GM12878 (cell line): ENCODE data around the gene UBASH3A. TPM values are rescaled to one million over a fixed set of nuclear protein-coding genes. Genes with fewer than 3 reads are reported as not detected.

Source experiments
- ATAC-seq: fragments of 200-7000 bp; cut with Tn5 transposase; 3 replicates; pipeline ENCODE4 v1.9.1; 2020; ENCODE audit warnings: mild to moderate bottlenecking, moderate library complexity
- BruUV-seq: library from RNA; stranded (reverse); fragments of 400-500 nt; replicated peaks from 2 replicates; lab custom pipeline; 2021; lab: Mats Ljungman, UMichigan
- CTCF ChIA-PET: fragments of 300-600 bp; sonication (Branson Sonifier 250); formaldehyde crosslinking; extraction: SDS; loops from one replicate; lab custom pipeline; 2021; ENCODE audit warnings: inconsistent platforms; lab: Yijun Ruan, JAX
- POLR2A ChIA-PET: fragments of 350-600 bp; formaldehyde crosslinking; extraction: SDS; loops from one replicate; lab custom pipeline; 2021; ENCODE audit warnings: inconsistent platforms; lab: Charles Lee
- RAD21 ChIA-PET: fragments of 300-600 bp; sonication (Branson Sonifier 250); formaldehyde crosslinking; loops from one replicate; lab custom pipeline; 2023; ENCODE audit warnings: antibody characterized with exemption; ENCODE audit not compliant: unreplicated experiment; lab: Charles Lee
- SMC1A ChIA-PET: fragments of 300-600 bp; sonication (Branson Sonifier 250); formaldehyde crosslinking; loops from one replicate; lab custom pipeline; 2023; ENCODE audit not compliant: unreplicated experiment, uncharacterized antibody; lab: Charles Lee
- DNase-seq: peaks from one replicate; pipeline ENCODE4 v3.0.0-alpha.2; 2011; ENCODE audit warnings: low read depth, low spot score
- FAIRE-seq: peaks from 3 replicates; lab custom pipeline; 2011; peaks lifted over from hg19 to GRCh38; lab: Jason Lieb, UNC
- H2AFZ ChIP-seq: 2 replicates; pipeline ENCODE4 v1.6.0; 2011; ENCODE audit warnings: low read depth, low read length, control low read depth; ENCODE audit not compliant: control insufficient read depth
- H3K27ac ChIP-seq: 2 replicates; pipeline ENCODE4 v1.5.1; 2011; ENCODE audit warnings: control low read depth; ENCODE audit not compliant: control insufficient read depth, insufficient read depth
- H3K27me3 ChIP-seq, 2 experiments: replicated peaks in 1 of 2; 2 replicates each; pipeline versions ENCODE4 v1.6.0 to v1.6.1; 2011; ENCODE audit warnings: low read length in 1 of 2; ENCODE audit not compliant: control insufficient read depth in 2 of 2, insufficient read depth in 2 of 2
- H3K36me3 ChIP-seq, 2 experiments: 2 replicates each; pipeline ENCODE4 v1.5.1; 2011; ENCODE audit warnings: low read length in 1 of 2; ENCODE audit not compliant: control insufficient read depth in 2 of 2, insufficient read depth in 2 of 2
- H3K4me1 ChIP-seq: 2 replicates; pipeline ENCODE4 v1.6.1; 2011; ENCODE audit warnings: mild to moderate bottlenecking, low read length, moderate library complexity, mixed read lengths; ENCODE audit not compliant: control insufficient read depth, insufficient read depth
- H3K4me2 ChIP-seq: 2 replicates; pipeline ENCODE4 v1.6.0; 2011; ENCODE audit warnings: control low read depth; ENCODE audit not compliant: control insufficient read depth, insufficient read depth
- H3K4me3 ChIP-seq: fragments of 200-600 bp; sonication (generic); 2 replicates; pipeline ENCODE4 v1.5.1; 2016
- H3K79me2 ChIP-seq: 2 replicates; pipeline ENCODE4 v1.6.0; 2011; ENCODE audit warnings: low read length; ENCODE audit not compliant: control insufficient read depth, insufficient read depth
- H3K9ac ChIP-seq: 2 replicates; pipeline ENCODE4 v1.8.0; 2011; ENCODE audit warnings: low read length, control low read depth, mixed read lengths; ENCODE audit not compliant: control insufficient read depth, insufficient read depth
- H3K9me3 ChIP-seq: replicated peaks from 3 replicates; pipeline ENCODE4 v1.5.1; 2011; ENCODE audit warnings: mild to moderate bottlenecking, low read length; ENCODE audit not compliant: control insufficient read depth, insufficient read depth
- H4K20me1 ChIP-seq: 2 replicates; pipeline ENCODE4 v1.6.0; 2011; ENCODE audit not compliant: control insufficient read depth, insufficient read depth
- EP300 ChIP-seq, 2 experiments: fragments of 150-350 bp in 1 of 2; IDR thresholded peaks; 2 replicates each; pipeline ENCODE4 v1.6.1; 2011 to 2012; ENCODE audit warnings: low read depth in 2 of 2, low read length in 2 of 2, borderline replicate concordance in 1 of 2, improper control_type of control experiment in 1 of 2, inconsistent platforms in 1 of 2; ENCODE audit not compliant: control insufficient read depth in 1 of 2
- HDAC2 ChIP-seq: fragments of 200-600 bp; sonication (generic); IDR thresholded peaks from 2 replicates; pipeline ENCODE4 v1.6.1; 2017
- NFYB ChIP-seq: IDR thresholded peaks from 2 replicates; pipeline ENCODE4 v1.6.1; 2011; ENCODE audit warnings: low read depth, mild to moderate bottlenecking, low read length, improper control_type of control experiment, moderate library complexity; ENCODE audit not compliant: insufficient read depth
- NRF1 ChIP-seq: conservative IDR thresholded peaks from 2 replicates; pipeline ENCODE4 v1.6.1; 2011; ENCODE audit warnings: mild to moderate bottlenecking, low read depth, low read length, improper control_type of control experiment
- PML ChIP-seq: IDR thresholded peaks from 2 replicates; pipeline ENCODE4 v1.6.1; 2012; ENCODE audit warnings: low read length, inconsistent platforms
- RAD51 ChIP-seq: fragments of 450-650 bp; IDR thresholded peaks from 2 replicates; pipeline ENCODE4 v1.6.1; 2016; ENCODE audit warnings: moderate library complexity, mild to moderate bottlenecking, inconsistent platforms
- WRNIP1 ChIP-seq: IDR thresholded peaks from 2 replicates; pipeline ENCODE4 v1.6.1; 2011; ENCODE audit warnings: low read depth, low read length, improper control_type of control experiment, borderline replicate concordance
- ZNF207 ChIP-seq: fragments of 450-650 bp; IDR thresholded peaks from 2 replicates; pipeline ENCODE4 v1.6.1; 2014; ENCODE audit warnings: antibody characterized with exemption, mild to moderate bottlenecking, borderline replicate concordance
- ZNF217 ChIP-seq: fragments of 450-650 bp; IDR thresholded peaks from 2 replicates; pipeline ENCODE4 v1.6.1; 2017; ENCODE audit warnings: antibody characterized with exemption, mild to moderate bottlenecking
- WGBS: methylation state at CpG from one replicate; pipeline ENCODE4 v1.1.6; 2016; ENCODE audit warnings: low lambda C conversion rate; ENCODE audit not compliant: insufficient replicate concordance, insufficient coverage; ENCODE audit errors: missing lambda C conversion rate; 5-methylcytosine and 5-hydroxymethylcytosine counted together
- in situ Hi-C: fragments of 300-500 bp; cut with MboI; formaldehyde crosslinking; loops from 9 replicates; pipeline ENCODE4 v1.14.3; 2018; ENCODE audit warnings: mixed read lengths
- intact Hi-C: fragments of 100-400 bp; cut with micrococcal nuclease; formaldehyde crosslinking; loops from one replicate; pipeline ENCODE4 v1.14.2; 2022; ENCODE audit not compliant: unreplicated experiment
- polyA plus RNA-seq, 11 experiments: library from polyadenylated mRNA; depleted of rRNA in 4 of 11; unstranded in 6 of 11; stranded (reverse) in 5 of 11; fragments of >200 nt; fragmentation: Nextera tagmentation in 4 of 11; fragmentation: Illumina TruSeq in 1 of 11; extraction: Ambion mirVana in 4 of 11; extraction: Trizol in 1 of 11; gene quantifications; 1 replicate in 1 of 11; 2 replicates in 10 of 11; pipeline versions ENCODE4 v1.2.1 to v1.2.3, GENCODE V29; 2011 to 2016; ENCODE audit warnings: inconsistent platforms in 2 of 11, missing spikeins in 2 of 11, low read depth in 1 of 11
- total RNA-seq, 4 experiments: library from RNA; depleted of rRNA in 3 of 4; stranded (reverse); fragments of >200 nt in 3 of 4; fragmentation: Illumina TruSeq in 1 of 4; extraction: Trizol in 1 of 4; gene quantifications; 2 replicates each; pipeline versions ENCODE4 v1.2.1 to v1.2.3, GENCODE V29; 2013 to 2021
- TF ChIP-seq, protein P1 (sequence below): IDR thresholded peaks from 2 replicates; pipeline ENCODE4 v1.6.1; 2011; ENCODE audit warnings: mild to moderate bottlenecking, low read depth, low read length, moderate library complexity; ENCODE audit not compliant: insufficient replicate concordance
- TF ChIP-seq, protein P2 (sequence below): fragments of 450-650 bp; formaldehyde crosslinking; IDR thresholded peaks from 2 replicates; pipeline ENCODE4 v1.4.0; 2020; ENCODE audit warnings: mild to moderate bottlenecking, moderate library complexity

The UBASH3A gene
- total and polyA plus RNA-seq, 10 of the 15 experiments (the other 5 are each of a cell fraction or from before 2014, with no cell fraction given) = 0.04 to 0.39 (median 0.23) TPM; not detected in 1

DNA sequence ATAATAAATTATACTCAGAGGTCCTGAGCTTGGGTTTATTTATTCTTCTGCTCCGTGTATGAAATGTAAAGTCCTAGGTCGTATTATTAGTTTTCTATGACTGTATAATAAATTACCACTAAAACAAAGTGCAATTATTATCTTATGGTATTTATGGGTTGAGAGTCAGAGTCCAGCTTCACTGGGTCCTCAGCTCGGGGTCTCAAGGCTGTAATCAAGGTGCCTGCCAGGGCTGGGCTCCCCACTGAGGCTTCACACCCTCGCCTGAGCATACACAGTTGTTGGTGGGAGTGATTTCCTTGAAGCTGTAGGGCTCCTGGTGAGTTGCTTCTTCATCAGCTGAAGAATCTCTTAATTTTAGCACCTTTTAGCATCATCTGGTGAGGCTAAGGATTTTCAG lies 15.2 kb downstream of the UBASH3A start (continued):
- TF ChIP-seq EP300 (IDR thresholded peaks at IDR 0.05; ENCODE audit: borderline replicate concordance in 1 of 2, control insufficient read depth in 1 of 2, low read depth in 2 of 2, low read length in 2 of 2) (no peak), ZNF207 (no peak)

DNA sequence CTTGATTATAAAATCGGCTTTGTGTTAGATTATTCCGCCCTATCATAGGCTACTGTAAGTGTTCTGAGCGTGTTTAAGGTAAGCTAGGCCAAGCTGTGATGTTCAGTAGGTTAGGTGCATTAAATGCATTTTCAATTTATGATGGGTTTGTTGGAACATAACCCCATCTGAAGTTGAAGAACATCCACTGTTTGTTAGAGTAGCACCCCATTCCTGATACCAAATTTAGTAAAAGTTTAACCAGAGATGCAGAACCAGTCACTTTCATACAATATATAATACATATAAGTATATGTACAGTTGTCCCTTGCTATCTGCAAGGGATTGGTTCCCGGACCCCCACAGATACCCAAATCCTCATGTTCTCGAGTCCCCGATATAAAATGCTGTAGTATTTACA lies 16.1 kb downstream of the UBASH3A start:
- in situ Hi-C loops = no loop called here
- Histone ChIP-seq H3K27me3 (no peaks in the 10 kb centered on the region), H3K4me1 (peaks cover 51% of the 10 kb centered on the region), H4K20me1 (no peaks in the 10 kb centered on the region), H3K27ac (no peak overlapping the region), H3K36me3 (no peaks in the 10 kb centered on the region), H3K4me3 (no peak overlapping the region), H2AFZ (no peak overlapping the region), H3K9me3 (peaks cover 10% of the 10 kb centered on the region; the same call in 2 of the 3 replicates), H3K9ac (no peak overlapping the region), H3K79me2 (no peaks in the 10 kb centered on the region), H3K4me2 (no peak overlapping the region)
- FAIRE-seq (no peak), ATAC-seq (no peak), DNase-seq (no peak)
- ChIA-PET RAD21 (interaction anchor here (1.5 to 7.2 kb wide), 5 partner anchors 13 to 116 kb away, joined by 6 to 81 read pairs (median 6); no protein-coding TSS in a partner anchor), POLR2A (interaction anchor here (1.1 to 2.3 kb wide), 3 partner anchors 19 to 27 kb away, joined by 4 to 8 read pairs (median 5); no protein-coding TSS in a partner anchor), SMC1A (interaction anchor here (1.2 to 9.4 kb wide), 10 partner anchors 21 to 117 kb away, joined by 4 to 124 read pairs (median 8); no protein-coding TSS in a partner anchor), CTCF (interaction anchor here (1.0 to 2.3 kb wide), 4 partner anchors 21 to 83 kb away, joined by 3 to 9 read pairs (median 5); no protein-coding TSS in a partner anchor)
- no TSS peak for BruUV-seq
- no peak for TF ChIP-seq HDAC2
- no peak for TF ChIP-seq WRNIP1
- no peak for TF ChIP-seq RAD51
- TF ChIP-seq NFYB = no peak
- TF ChIP-seq, protein P1, sequence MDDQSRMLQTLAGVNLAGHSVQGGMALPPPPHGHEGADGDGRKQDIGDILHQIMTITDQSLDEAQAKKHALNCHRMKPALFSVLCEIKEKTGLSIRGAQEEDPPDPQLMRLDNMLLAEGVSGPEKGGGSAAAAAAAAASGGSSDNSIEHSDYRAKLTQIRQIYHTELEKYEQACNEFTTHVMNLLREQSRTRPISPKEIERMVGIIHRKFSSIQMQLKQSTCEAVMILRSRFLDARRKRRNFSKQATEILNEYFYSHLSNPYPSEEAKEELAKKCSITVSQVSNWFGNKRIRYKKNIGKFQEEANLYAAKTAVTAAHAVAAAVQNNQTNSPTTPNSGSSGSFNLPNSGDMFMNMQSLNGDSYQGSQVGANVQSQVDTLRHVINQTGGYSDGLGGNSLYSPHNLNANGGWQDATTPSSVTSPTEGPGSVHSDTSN = no peak
- TF ChIP-seq NRF1 = no peak
- TF ChIP-seq, protein P2, sequence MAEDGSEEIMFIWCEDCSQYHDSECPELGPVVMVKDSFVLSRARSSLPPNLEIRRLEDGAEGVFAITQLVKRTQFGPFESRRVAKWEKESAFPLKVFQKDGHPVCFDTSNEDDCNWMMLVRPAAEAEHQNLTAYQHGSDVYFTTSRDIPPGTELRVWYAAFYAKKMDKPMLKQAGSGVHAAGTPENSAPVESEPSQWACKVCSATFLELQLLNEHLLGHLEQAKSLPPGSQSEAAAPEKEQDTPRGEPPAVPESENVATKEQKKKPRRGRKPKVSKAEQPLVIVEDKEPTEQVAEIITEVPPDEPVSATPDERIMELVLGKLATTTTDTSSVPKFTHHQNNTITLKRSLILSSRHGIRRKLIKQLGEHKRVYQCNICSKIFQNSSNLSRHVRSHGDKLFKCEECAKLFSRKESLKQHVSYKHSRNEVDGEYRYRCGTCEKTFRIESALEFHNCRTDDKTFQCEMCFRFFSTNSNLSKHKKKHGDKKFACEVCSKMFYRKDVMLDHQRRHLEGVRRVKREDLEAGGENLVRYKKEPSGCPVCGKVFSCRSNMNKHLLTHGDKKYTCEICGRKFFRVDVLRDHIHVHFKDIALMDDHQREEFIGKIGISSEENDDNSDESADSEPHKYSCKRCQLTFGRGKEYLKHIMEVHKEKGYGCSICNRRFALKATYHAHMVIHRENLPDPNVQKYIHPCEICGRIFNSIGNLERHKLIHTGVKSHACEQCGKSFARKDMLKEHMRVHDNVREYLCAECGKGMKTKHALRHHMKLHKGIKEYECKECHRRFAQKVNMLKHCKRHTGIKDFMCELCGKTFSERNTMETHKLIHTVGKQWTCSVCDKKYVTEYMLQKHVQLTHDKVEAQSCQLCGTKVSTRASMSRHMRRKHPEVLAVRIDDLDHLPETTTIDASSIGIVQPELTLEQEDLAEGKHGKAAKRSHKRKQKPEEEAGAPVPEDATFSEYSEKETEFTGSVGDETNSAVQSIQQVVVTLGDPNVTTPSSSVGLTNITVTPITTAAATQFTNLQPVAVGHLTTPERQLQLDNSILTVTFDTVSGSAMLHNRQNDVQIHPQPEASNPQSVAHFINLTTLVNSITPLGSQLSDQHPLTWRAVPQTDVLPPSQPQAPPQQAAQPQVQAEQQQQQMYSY (CRISPR knock-in tag) = no peak
- no peak for TF ChIP-seq PML
- TF ChIP-seq ZNF217 = no peak
- WGBS = 79% methylated on average over 6 of the region's 6 CpGs
- intact Hi-C loops = no loop called here
